GM18517 (cell line): ENCODE results near the gene HS3ST3B1.

ENCODE experiments used
- ATAC-seq: cut with Tn5 transposase; IDR thresholded peaks from one replicate; pipeline ENCODE4 v1.9.1; 2021; ENCODE audit warnings: mild to moderate bottlenecking, moderate library complexity; ENCODE audit not compliant: unreplicated experiment

HS3ST3B1 gene

GRCh38 chr17:14320098-14320497 lies 19.2 kb downstream of the HS3ST3B1 start:
- ATAC-seq, result no peak

- no peak for ATAC-seq
These were observed 20.0 kb downstream of the HS3ST3B1 start for GRCh38 chr17:14320734-14321475.

GRCh38 chr17:14321476-14321949 lies 20.6 kb downstream of the HS3ST3B1 start:
- no peak for ATAC-seq

GRCh38 chr17:14321980-14322776 lies 21.3 kb downstream of the HS3ST3B1 start:
- no peak for ATAC-seq

- no peak for ATAC-seq
These were observed 22.7 kb downstream of the HS3ST3B1 start for GRCh38 chr17:14323522-14323981.

- no peak for ATAC-seq
These were observed 24.8 kb downstream of the HS3ST3B1 start for GRCh38 chr17:14325618-14326167.

- ATAC-seq, result no peak
These were observed 29.1 kb downstream of the HS3ST3B1 start for GRCh38 chr17:14329900-14330491.

GRCh38 chr17:14330492-14330962 lies 29.6 kb downstream of the HS3ST3B1 start:
- ATAC-seq, result no peak

GRCh38 chr17:14331225-14331981 lies 30.5 kb downstream of the HS3ST3B1 start:
- no peak for ATAC-seq

- ATAC-seq, result no peak
These were observed 31.1 kb downstream of the HS3ST3B1 start for GRCh38 chr17:14331982-14332298.

GRCh38 chr17:14332331-14332730 lies 31.4 kb downstream of the HS3ST3B1 start:
- ATAC-seq, result no peak

- no peak for ATAC-seq
These were observed 32.6 kb downstream of the HS3ST3B1 start for GRCh38 chr17:14333506-14333905.

- ATAC-seq, result no peak
These were observed 33.5 kb downstream of the HS3ST3B1 start for GRCh38 chr17:14334276-14334840.

GRCh38 chr17:14334919-14335318 lies 34.0 kb downstream of the HS3ST3B1 start:
- no peak for ATAC-seq

GRCh38 chr17:14336418-14336817 lies 35.5 kb downstream of the HS3ST3B1 start:
- no peak for ATAC-seq

- ATAC-seq, result no peak
These were observed 36.8 kb downstream of the HS3ST3B1 start for GRCh38 chr17:14337596-14338079.

GRCh38 chr17:14340857-14341754 lies 40.2 kb downstream of the HS3ST3B1 start:
- no peak for ATAC-seq

GRCh38 chr17:14341866-14342265 lies 41.0 kb downstream of the HS3ST3B1 start:
- no peak for ATAC-seq

- no peak for ATAC-seq
These were observed 45.9 kb downstream of the HS3ST3B1 start for GRCh38 chr17:14346801-14347200.
